Activated CD8-positive, alpha-beta memory T cell treated with anti-CD3 and anti-CD28 coated beads for 24 hours (primary cell): Measurements from ENCODE around the gene GLI3.

Experiments used
- DNase-seq: peaks from one replicate; pipeline ENCODE4 v3.0.0-alpha.2; 2020

GLI3 gene

GRCh38 chr7:42236976-42237810 is at the start of gene GLI3:
TSS of gene GLI3 (minus strand) at chr7:42237209. CDS start at chr7:42223253, 13,956 bp downstream.
- peak; percentile 60 for DNase-seq

- DNase-seq = no peak
Observed at GRCh38 chr7:42285383-42285824, 48.4 kb upstream of the GLI3 start.

- no peak for DNase-seq
Observed at GRCh38 chr7:42283553-42283952, 46.5 kb upstream of the GLI3 start.

- DNase-seq = no peak
Observed at GRCh38 chr7:42278344-42278743, 41.3 kb upstream of the GLI3 start.

- DNase-seq = no peak
Observed at GRCh38 chr7:42274053-42274452, 37.0 kb upstream of the GLI3 start.

- DNase-seq = no peak
Observed at GRCh38 chr7:42272793-42273665, 36.0 kb upstream of the GLI3 start.

- DNase-seq = no peak
Observed at GRCh38 chr7:42269161-42269560, 32.2 kb upstream of the GLI3 start.

- no peak for DNase-seq
Observed at GRCh38 chr7:42264702-42265101, 27.7 kb upstream of the GLI3 start.

GRCh38 chr7:42263971-42264370 is 27.0 kb upstream of the GLI3 start:
- no peak for DNase-seq

- DNase-seq = no peak
Observed at GRCh38 chr7:42262964-42263363, 26.0 kb upstream of the GLI3 start.

- no peak for DNase-seq
Observed at GRCh38 chr7:42254217-42254616, 17.2 kb upstream of the GLI3 start.

- DNase-seq = no peak
Observed at GRCh38 chr7:42253316-42253715, 16.3 kb upstream of the GLI3 start.

GRCh38 chr7:42250411-42250810 is 13.4 kb upstream of the GLI3 start:
- no peak for DNase-seq

- DNase-seq = no peak
Observed at GRCh38 chr7:42248579-42248978, 11.6 kb upstream of the GLI3 start.

GRCh38 chr7:42247301-42247700 is 10.3 kb upstream of the GLI3 start:
- no peak for DNase-seq

GRCh38 chr7:42244828-42245227 is 7.8 kb upstream of the GLI3 start:
- DNase-seq = no peak

- DNase-seq = no peak
Observed at GRCh38 chr7:42242381-42242780, 5.4 kb upstream of the GLI3 start.

GRCh38 chr7:42241424-42241823 is 4.4 kb upstream of the GLI3 start:
- no peak for DNase-seq

GRCh38 chr7:42240416-42240815 is 3.4 kb upstream of the GLI3 start:
- DNase-seq = no peak

- no peak for DNase-seq
Observed at GRCh38 chr7:42238709-42239366, 1.8 kb upstream of the GLI3 start.

GRCh38 chr7:42237811-42238541 is 967 bp upstream of the GLI3 start:
- DNase-seq = no peak

GRCh38 chr7:42236266-42236975 is 588 bp downstream of the GLI3 start:
- no peak for DNase-seq
